SU-DHL-6 (cell line): Measurements from ENCODE around the gene ADSL.
A peak's percentile ranks its signal among the peaks of the same experiment; 100 is the strongest.

ENCODE experiments used
- H2AFZ ChIP-seq: fragments of 200-600 bp; sonication (generic); 2 replicates; pipeline ENCODE4 v1.6.1; 2014; ENCODE audit warnings: low read depth, mild to moderate bottlenecking, moderate library complexity, mixed read lengths, antibody characterized with exemption, low read length; ENCODE audit not compliant: severe bottlenecking
- H3F3A ChIP-seq: fragments of 200-600 bp; shearing (Covaris generic); 2 replicates; pipeline ENCODE4 v1.6.0; 2016; ENCODE audit warnings: antibody characterized with exemption, mild to moderate bottlenecking; ENCODE audit not compliant: insufficient read depth
- H3K27ac ChIP-seq: fragments of 200-600 bp; sonication (generic); 2 replicates; pipeline ENCODE4 v1.5.1; 2016; ENCODE audit warnings: low read depth, mild to moderate bottlenecking, low read length, moderate library complexity, mixed read lengths
- H3K27me3 ChIP-seq: fragments of 200-600 bp; sonication (generic), shearing (Covaris generic); 2 replicates; pipeline ENCODE4 v1.6.0; 2014; ENCODE audit warnings: mild to moderate bottlenecking, low read length
- H3K36me3 ChIP-seq: fragments of 200-600 bp; sonication (generic); 2 replicates; pipeline ENCODE4 v1.6.1; 2014; ENCODE audit warnings: mild to moderate bottlenecking, low read length, mixed read lengths
- H3K4me2 ChIP-seq: fragments of 300-600, 200-600 bp; shearing (Covaris generic), sonication (generic); 2 replicates; pipeline ENCODE4 v1.6.0; 2014; ENCODE audit warnings: low read length, low read depth, mild to moderate bottlenecking; ENCODE audit not compliant: poor library complexity, severe bottlenecking
- H3K4me3 ChIP-seq: fragments of 200-600 bp; sonication (generic); 2 replicates; pipeline ENCODE4 v1.5.1; 2014; ENCODE audit warnings: antibody characterized with exemption, low read length, mild to moderate bottlenecking, mixed read lengths; ENCODE audit not compliant: insufficient read depth, poor library complexity, severe bottlenecking
- H3K79me2 ChIP-seq: fragments of 200-600 bp; sonication (generic); 2 replicates; pipeline ENCODE4 v1.6.1; 2014; ENCODE audit warnings: mild to moderate bottlenecking, low read length, moderate library complexity; ENCODE audit not compliant: insufficient read depth
- H3K9ac ChIP-seq: fragments of 200-600 bp; sonication (generic); 2 replicates; pipeline ENCODE4 v1.7.0; 2014; ENCODE audit warnings: mild to moderate bottlenecking, low read length
- H3K9me2 ChIP-seq: fragments of 200-600 bp; sonication (generic); replicated peaks from 2 replicates; pipeline ENCODE4 v1.6.1; 2014; ENCODE audit warnings: low read length; ENCODE audit not compliant: insufficient read depth
- H3K9me3 ChIP-seq: fragments of 200-600 bp; sonication (generic); 2 replicates; pipeline ENCODE4 v1.6.1; 2014; ENCODE audit warnings: low read length, mixed read lengths; ENCODE audit not compliant: insufficient read depth
- H4K20me1 ChIP-seq: fragments of 200-600 bp; sonication (generic); 2 replicates; pipeline ENCODE4 v1.6.1; 2014; ENCODE audit warnings: low read depth, mild to moderate bottlenecking, antibody characterized with exemption, low read length, moderate library complexity, mixed read lengths
- CTCF ChIP-seq: fragments of 200-600 bp; sonication (generic); IDR thresholded peaks from one replicate; pipeline ENCODE4 v1.5.1; 2017; ENCODE audit warnings: antibody characterized with exemption, mild to moderate bottlenecking, low read length, moderate library complexity; ENCODE audit not compliant: insufficient read depth, poor library complexity, severe bottlenecking
- EZH2phosphoT487 ChIP-seq: fragments of 200-600 bp; sonication (generic), shearing (Covaris generic); conservative IDR thresholded peaks from 2 replicates; pipeline ENCODE4 v1.6.1; 2018; ENCODE audit warnings: mild to moderate bottlenecking, antibody characterized with exemption, low read length, moderate library complexity, mixed read lengths

Gene ADSL

GRCh38 chr22:40396882-40397281, 50.6 kb downstream of the ADSL start:
- Histone ChIP-seq H4K20me1 (no peaks in the 10 kb centered on the region), H3K9me2 (no peaks in the 10 kb centered on the region), H3F3A (peaks cover 58% of the 10 kb centered on the region), H3K27ac (peak overlapping the region; percentile 90), H3K27me3 (no peaks in the 10 kb centered on the region), H3K9me3 (no peaks in the 10 kb centered on the region), H3K4me2 (no peak overlapping the region), H3K9ac (no peak overlapping the region), H3K79me2 (peaks cover 20% of the 10 kb centered on the region; the same call in 1 of the 2 replicates), H3K4me3 (no peak overlapping the region), H3K36me3 (0 out of 2 replicates have a peak, but pooled peaks cover 2% of the 10 kb centered on the region), H2AFZ (no peak overlapping the region)
- no peak for TF ChIP-seq EZH2phosphoT487
- no peak for TF ChIP-seq CTCF

- no peak overlapping the region for H3K9ac ChIP-seq
- H3K27me3 ChIP-seq = no peaks in the 10 kb centered on the region
- 0 out of 2 replicates have a peak, but pooled peaks cover 5% of the 10 kb centered on the region for H3K36me3 ChIP-seq
- no peaks in the 10 kb centered on the region for H4K20me1 ChIP-seq
- no peak overlapping the region for H2AFZ ChIP-seq
- H3K9me2 ChIP-seq = no peaks in the 10 kb centered on the region
- peaks cover 63% of the 10 kb centered on the region for H3F3A ChIP-seq
- peak overlapping the region; percentile 90 for H3K27ac ChIP-seq
- no peak overlapping the region for H3K4me2 ChIP-seq
- no peaks in the 10 kb centered on the region for H3K9me3 ChIP-seq
- no peak overlapping the region for H3K4me3 ChIP-seq
- TF ChIP-seq EZH2phosphoT487 = no peak
- no peak for TF ChIP-seq CTCF
- peaks cover 15% of the 10 kb centered on the region; the same call in 1 of the 2 replicates for H3K79me2 ChIP-seq
Measured at GRCh38 chr22:40397396-40397795, 51.1 kb downstream of the ADSL start.

- Histone ChIP-seq H3K36me3 (0 out of 2 replicates have a peak, but pooled peaks cover 5% of the 10 kb centered on the region), H2AFZ (no peak overlapping the region), H3K27ac (peak overlapping the region; percentile 90), H3K9me2 (no peaks in the 10 kb centered on the region), H3F3A (peaks cover 69% of the 10 kb centered on the region), H3K79me2 (no peaks in the 10 kb centered on the region; the same call in 1 of the 2 replicates), H3K4me3 (peak overlapping the region; percentile 12), H3K9me3 (no peaks in the 10 kb centered on the region), H3K9ac (peak overlapping the region; percentile 46), H3K4me2 (peak overlapping the region; percentile 62), H3K27me3 (no peaks in the 10 kb centered on the region), H4K20me1 (no peaks in the 10 kb centered on the region)
- TF ChIP-seq EZH2phosphoT487 (no peak), CTCF (no peak)
Measured at GRCh38 chr22:40399621-40400020, 53.3 kb downstream of the ADSL start.
